ENCODE results near the gene CTXND2.

Gene CTXND2

DNA sequence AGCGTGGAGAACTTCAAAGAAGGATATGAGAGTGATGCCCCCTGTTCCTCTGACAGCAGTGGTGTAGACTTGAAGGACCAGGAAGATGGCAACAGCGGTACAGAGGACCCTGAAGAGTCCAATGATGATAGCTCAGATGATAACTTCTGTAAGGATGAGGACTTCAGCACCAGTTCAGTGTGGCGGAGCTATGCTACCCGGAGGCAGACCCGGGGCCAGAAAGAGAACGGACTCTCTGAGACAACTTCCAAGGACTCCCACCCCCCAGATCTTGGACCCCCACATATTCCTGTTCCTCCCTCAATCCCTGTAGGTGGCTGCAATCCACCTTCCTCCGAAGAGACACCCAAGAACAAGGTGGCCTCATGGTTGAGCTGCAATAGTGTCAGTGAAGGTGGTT, 73.7 kb downstream of the CTXND2 start:
- no peak for DNase-seq

- no peak for DNase-seq
Observed at GRCh38 chr1:150961756-150962155, 74.8 kb downstream of the CTXND2 start.
